K562 (cell line): ENCODE measurements around the gene PRM3. TPM values are rescaled to one million over a fixed set of nuclear protein-coding genes. Genes with fewer than 3 reads are reported as not detected.

ENCODE experiments used
- ARID4B ChIP-seq: sonication (generic); formaldehyde crosslinking; IDR thresholded peaks from 2 replicates; pipeline ENCODE4 v1.8.0; 2022; ENCODE audit warnings: mild to moderate bottlenecking, missing genetic modification reagents
- CBX3 ChIP-seq, 2 experiments: IDR thresholded peaks; 1 replicate in 1 of 2; 2 replicates in 1 of 2; pipeline ENCODE4 v1.6.1; 2012; ENCODE audit warnings: inconsistent platforms in 2 of 2, low read length in 2 of 2, borderline replicate concordance in 1 of 2, control low read depth in 1 of 2
- NR2C2 ChIP-seq, 2 experiments: fragments of 200-800 bp in 1 of 2; sonication (Bioruptor generic) in 1 of 2; sonication (generic) in 1 of 2; formaldehyde crosslinking in 1 of 2; IDR thresholded peaks; 2 replicates each; pipeline versions ENCODE4 v1.6.1 to v1.8.0; 2016 to 2022; ENCODE audit warnings: mild to moderate bottlenecking in 1 of 2, missing compliant biosample characterization in 1 of 2, missing genetic modification characterization in 1 of 2, missing genetic modification reagents in 1 of 2
- RREB1 ChIP-seq: fragments of 250-450 bp; sonication (Bioruptor Pico); IDR thresholded peaks from 2 replicates; pipeline ENCODE4 v1.4.0; 2020
- ZNF121 ChIP-seq: sonication (generic); formaldehyde crosslinking; conservative IDR thresholded peaks from 2 replicates; pipeline ENCODE4 v1.8.0; 2022; ENCODE audit warnings: missing genetic modification reagents
- ZNF311 ChIP-seq: fragments of 250-450 bp; sonication (Bioruptor Pico); IDR thresholded peaks from 2 replicates; pipeline ENCODE4 v1.4.0; 2020; ENCODE audit warnings: mild to moderate bottlenecking, moderate library complexity
- ZZZ3 ChIP-seq: fragments of 450-650 bp; IDR thresholded peaks from 2 replicates; pipeline ENCODE4 v1.6.1; 2016; ENCODE audit warnings: antibody characterized with exemption, mild to moderate bottlenecking, moderate library complexity
- polyA plus RNA-seq, 8 experiments: library from polyadenylated mRNA; depleted of rRNA in 4 of 8; stranded (reverse) in 5 of 8; unstranded in 3 of 8; fragments of >200 nt; fragmentation: Nextera tagmentation in 2 of 8; fragmentation: Illumina TruSeq in 1 of 8; extraction: Ambion mirVana in 2 of 8; extraction: Trizol in 1 of 8; gene quantifications; 2 replicates each; pipeline versions ENCODE4 v1.2.1 to v1.2.3, GENCODE V29; 2011 to 2014; ENCODE audit warnings: inconsistent platforms in 1 of 8, missing spikeins in 1 of 8
- total RNA-seq, 7 experiments: library from RNA; depleted of rRNA in 6 of 7; stranded (reverse); fragments of >200 nt in 6 of 7; fragmentation: Illumina TruSeq in 2 of 7; extraction: Trizol in 2 of 7; gene quantifications; 2 replicates each; pipeline versions ENCODE4 v1.2.1 to v1.2.3, GENCODE V29; 2011 to 2021; ENCODE audit warnings: low replicate concordance in 1 of 7
- TF ChIP-seq, protein P1 (sequence below): fragments of 450-650 bp; conservative IDR thresholded peaks from 2 replicates; pipeline ENCODE4 v1.6.1; 2016; ENCODE audit warnings: missing genetic modification characterization, low read depth, mild to moderate bottlenecking, control low read depth, missing compliant biosample characterization
- TF ChIP-seq, protein P2 (sequence below), 2 experiments: fragments of 450-650 bp; conservative IDR thresholded peaks; 2 replicates each; pipeline ENCODE4 v1.6.1; 2017; ENCODE audit warnings: mild to moderate bottlenecking in 2 of 2, moderate library complexity in 2 of 2

Gene PRM3
- total and polyA plus RNA-seq, 9 of the 15 experiments (the other 6 are each of a cell fraction or from before 2014, with no cell fraction given): not detected

GRCh38 chr16:11254913-11255736 is 18.3 kb downstream of the PRM3 start (continued):
- TF ChIP-seq, protein P1, sequence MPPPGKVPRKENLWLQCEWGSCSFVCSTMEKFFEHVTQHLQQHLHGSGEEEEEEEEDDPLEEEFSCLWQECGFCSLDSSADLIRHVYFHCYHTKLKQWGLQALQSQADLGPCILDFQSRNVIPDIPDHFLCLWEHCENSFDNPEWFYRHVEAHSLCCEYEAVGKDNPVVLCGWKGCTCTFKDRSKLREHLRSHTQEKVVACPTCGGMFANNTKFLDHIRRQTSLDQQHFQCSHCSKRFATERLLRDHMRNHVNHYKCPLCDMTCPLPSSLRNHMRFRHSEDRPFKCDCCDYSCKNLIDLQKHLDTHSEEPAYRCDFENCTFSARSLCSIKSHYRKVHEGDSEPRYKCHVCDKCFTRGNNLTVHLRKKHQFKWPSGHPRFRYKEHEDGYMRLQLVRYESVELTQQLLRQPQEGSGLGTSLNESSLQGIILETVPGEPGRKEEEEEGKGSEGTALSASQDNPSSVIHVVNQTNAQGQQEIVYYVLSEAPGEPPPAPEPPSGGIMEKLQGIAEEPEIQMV (tag): no peak
- peak; percentile 90 for TF ChIP-seq NR2C2 (CRISPR knock-in tag; IDR thresholded peaks at IDR 0.05)
- no peak for TF ChIP-seq NR2C2 (tag; IDR thresholded peaks at IDR 0.05)
- TF ChIP-seq ZNF311 (CRISPR knock-in tag): peak; percentile 51; the same call in 1 of the 2 replicates
- TF ChIP-seq CBX3 (IDR thresholded peaks at IDR 0.05; ENCODE audit: borderline replicate concordance in 1 of 2, low read length in 2 of 2): peak in 1 of 2 experiments; percentile 62; a peak in 2 of 3 replicates
- TF ChIP-seq, protein P2, sequence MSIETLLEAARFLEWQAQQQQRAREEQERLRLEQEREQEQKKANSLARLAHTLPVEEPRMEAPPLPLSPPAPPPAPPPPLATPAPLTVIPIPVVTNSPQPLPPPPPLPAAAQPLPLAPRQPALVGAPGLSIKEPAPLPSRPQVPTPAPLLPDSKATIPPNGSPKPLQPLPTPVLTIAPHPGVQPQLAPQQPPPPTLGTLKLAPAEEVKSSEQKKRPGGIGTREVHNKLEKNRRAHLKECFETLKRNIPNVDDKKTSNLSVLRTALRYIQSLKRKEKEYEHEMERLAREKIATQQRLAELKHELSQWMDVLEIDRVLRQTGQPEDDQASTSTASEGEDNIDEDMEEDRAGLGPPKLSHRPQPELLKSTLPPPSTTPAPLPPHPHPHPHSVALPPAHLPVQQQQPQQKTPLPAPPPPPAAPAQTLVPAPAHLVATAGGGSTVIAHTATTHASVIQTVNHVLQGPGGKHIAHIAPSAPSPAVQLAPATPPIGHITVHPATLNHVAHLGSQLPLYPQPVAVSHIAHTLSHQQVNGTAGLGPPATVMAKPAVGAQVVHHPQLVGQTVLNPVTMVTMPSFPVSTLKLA (conservative IDR thresholded peaks at IDR 0.05): peak in 1 of 2 experiments; percentile 10; a peak in 1 of 4 replicates
- TF ChIP-seq ARID4B: peak; percentile 98
- 0 out of 2 replicates have a peak, but pooled peaks have one; percentile 40 for TF ChIP-seq RREB1 (CRISPR knock-in tag)
- TF ChIP-seq ZNF121 (CRISPR knock-in tag): peak; percentile 80
- no peak for TF ChIP-seq ZZZ3
